GM12891 (cell line): ENCODE results near the gene LRFN5.

ENCODE experiments used
- PAX5 ChIP-seq: IDR thresholded peaks from 2 replicates; pipeline ENCODE4 v1.6.1; 2011; ENCODE audit warnings: low read length, moderate library complexity, mild to moderate bottlenecking; ENCODE audit not compliant: insufficient read depth, severe bottlenecking
- POLR2A ChIP-seq: IDR thresholded peaks from 2 replicates; pipeline ENCODE4 v1.6.1; 2011; ENCODE audit warnings: low read depth, low read length, control low read depth
- POLR2AphosphoS5 ChIP-seq: IDR thresholded peaks from 2 replicates; pipeline ENCODE4 v1.6.1; 2011; ENCODE audit warnings: low read depth, low read length, control low read depth
- POU2F2 ChIP-seq: IDR thresholded peaks from 2 replicates; pipeline ENCODE4 v1.6.1; 2011; ENCODE audit warnings: low read depth, mild to moderate bottlenecking, control low read depth, low read length, moderate library complexity
- SPI1 ChIP-seq: IDR thresholded peaks from 2 replicates; pipeline ENCODE4 v1.6.1; 2011; ENCODE audit warnings: low read depth, low read length, control low read depth
- TAF1 ChIP-seq: IDR thresholded peaks from 2 replicates; pipeline ENCODE4 v1.6.1; 2011; ENCODE audit warnings: low read depth, low read length, control low read depth

DNA sequence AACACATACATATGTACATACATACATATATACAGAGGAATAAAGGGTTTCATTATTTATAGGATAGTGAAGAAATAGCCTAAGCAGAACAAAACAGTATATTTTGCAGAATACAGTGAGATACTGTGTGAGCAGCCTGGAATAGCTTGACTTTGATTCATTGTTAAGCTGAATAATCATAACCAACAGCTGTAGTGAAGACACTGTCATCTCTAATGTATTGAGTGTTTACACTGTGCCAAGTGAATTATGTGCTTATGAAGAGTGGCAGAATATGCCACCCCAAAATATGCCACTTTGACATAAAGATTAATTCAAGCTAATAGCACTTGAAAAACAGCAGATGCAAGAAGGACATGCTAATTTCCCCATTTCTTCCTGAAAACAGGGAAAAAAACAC, 48.2 kb upstream of the LRFN5 start:
- TF ChIP-seq TAF1 (no peak), POLR2AphosphoS5 (no peak), POLR2A (no peak), SPI1 (no peak), PAX5 (no peak), POU2F2 (no peak)
